Pancreas (tissue), 10 donors: Measurements from ENCODE around the gene SCGB1D1. TPM values are rescaled to one million over a fixed set of nuclear protein-coding genes. Genes with fewer than 3 reads are reported as not detected.

ENCODE experiments used
- ATAC-seq, 4 donors: fragments of 200-7000 bp; cut with Tn5 transposase; one replicate each; pipeline versions ENCODE4 v1.8.0 to v1.9.1; 2020; ENCODE audit warnings: mild to moderate bottlenecking in 4 of 4, moderate library complexity in 4 of 4
- DNase-seq, 6 donors: peaks; one replicate each; pipeline ENCODE4 v3.0.0-alpha.2; 2020
- FAIRE-seq: peaks from 2 replicates; lab custom pipeline; 2012; peaks lifted over from hg19 to GRCh38; lab: Jason Lieb, UNC
- H3K27ac ChIP-seq, 4 donors: fragments of 200-600 bp; sonication (generic); 1 replicate in 3 of 4; 2 replicates in 1 of 4; pipeline versions ENCODE4 v1.5.0 to v1.8.0; 2020
- H3K27me3 ChIP-seq, 4 donors: fragments of 200-600 bp; one replicate each; pipeline ENCODE4 v1.8.0; 2021
- H3K36me3 ChIP-seq, 3 donors: fragments of 200-600 bp; sonication (generic) in 1 of 3; one replicate each; pipeline versions ENCODE4 v1.5.0 to v1.8.0; 2020 to 2021
- H3K4me1 ChIP-seq, 3 donors: fragments of 200-600 bp; one replicate each; pipeline ENCODE4 v1.8.0; 2021
- H3K4me3 ChIP-seq, 4 donors: fragments of 200-600 bp; sonication (generic) in 2 of 4; one replicate each; pipeline versions ENCODE4 v1.5.0 to v1.8.0; 2020 to 2021
- H3K9me3 ChIP-seq, 4 donors: fragments of 200-600 bp; one replicate each; pipeline ENCODE4 v1.8.0; 2021
- WGBS, 2 donors: extraction: QIAGEN DNeasy Blood & Tissue Kit; methylation state at CpG; one replicate each; pipeline ENCODE4 v1.1.7; 2013; 5-methylcytosine and 5-hydroxymethylcytosine counted together
- intact Hi-C, 3 donors: fragments of 100-400 bp; cut with DNase I; formaldehyde crosslinking; loops; one replicate each; pipeline versions ENCODE4 v1.11.1 to v1.14.2; 2022
- polyA plus RNA-seq, 2 donors: library from polyadenylated mRNA; stranded (reverse); fragments of 200-250 nt; gene quantifications; one replicate each; pipeline ENCODE4 v1.2.3, GENCODE V29; 2013
- total RNA-seq, 6 donors: library from RNA; stranded (reverse); fragmentation: NEBNext Ultra II Directional in 4 of 6; extraction: Animal tissue kit (Norgen Biotek cat#: 25700) in 4 of 6; gene quantifications; one replicate each; pipeline versions ENCODE4 v1.2.1 to v1.2.4, GENCODE V29; 2021 to 2023
- TF ChIP-seq, protein P1 (sequence below), 4 donors: fragments of 200-600 bp; sonication (generic) in 3 of 4; IDR thresholded peaks; one replicate each; pipeline versions ENCODE4 v1.5.0 to v1.8.0; 2021; ENCODE audit warnings: antibody characterized with exemption in 4 of 4
- donor health status: healthy with polysubstance abuse.
- donor health status: DM: no; HTN: no; CAD: no; lungs with moderate emphysema.
- donor health status: DM: no; HTN: no; CAD: no.
- donor health status: control.
- donor health status: control.
- donor health status: Bipolar disorder and iron deficiency.
- donor health status: DM: yes; HTN: yes; CAD: no.
- donor health status: DM: no; HTN: no; CAD: no.
- donor health status: DM: no; HTN: no; CAD: no.
- donor health status: DM: yes; HTN: yes; CAD: no.

SCGB1D1 gene
- total and polyA plus RNA-seq, 8 donors: not detected

- Histone ChIP-seq H3K27ac (no peak overlapping the region), H3K4me3 (no peak overlapping the region), H3K27me3 (no peaks in the 10 kb centered on the region), H3K4me1 (no peaks in the 10 kb centered on the region), H3K36me3 (peaks cover 0 to 43% (median 0%) of the 10 kb centered on the region in 3 donors), H3K9me3 (no peaks in the 10 kb centered on the region)
- TF ChIP-seq, protein P1, sequence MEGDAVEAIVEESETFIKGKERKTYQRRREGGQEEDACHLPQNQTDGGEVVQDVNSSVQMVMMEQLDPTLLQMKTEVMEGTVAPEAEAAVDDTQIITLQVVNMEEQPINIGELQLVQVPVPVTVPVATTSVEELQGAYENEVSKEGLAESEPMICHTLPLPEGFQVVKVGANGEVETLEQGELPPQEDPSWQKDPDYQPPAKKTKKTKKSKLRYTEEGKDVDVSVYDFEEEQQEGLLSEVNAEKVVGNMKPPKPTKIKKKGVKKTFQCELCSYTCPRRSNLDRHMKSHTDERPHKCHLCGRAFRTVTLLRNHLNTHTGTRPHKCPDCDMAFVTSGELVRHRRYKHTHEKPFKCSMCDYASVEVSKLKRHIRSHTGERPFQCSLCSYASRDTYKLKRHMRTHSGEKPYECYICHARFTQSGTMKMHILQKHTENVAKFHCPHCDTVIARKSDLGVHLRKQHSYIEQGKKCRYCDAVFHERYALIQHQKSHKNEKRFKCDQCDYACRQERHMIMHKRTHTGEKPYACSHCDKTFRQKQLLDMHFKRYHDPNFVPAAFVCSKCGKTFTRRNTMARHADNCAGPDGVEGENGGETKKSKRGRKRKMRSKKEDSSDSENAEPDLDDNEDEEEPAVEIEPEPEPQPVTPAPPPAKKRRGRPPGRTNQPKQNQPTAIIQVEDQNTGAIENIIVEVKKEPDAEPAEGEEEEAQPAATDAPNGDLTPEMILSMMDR (IDR thresholded peaks at IDR 0.05): no peak
- DNase-seq (peak in 1 of 6 donors; percentile 27), ATAC-seq (no peak), FAIRE-seq (no peak)
- WGBS, 2 donors: 91 to 92% methylated on average over 10 of the region's 10 CpGs
- intact Hi-C loops: no loop called here
Observed at GRCh38 chr11:62150887-62151736, 38.9 kb upstream of the SCGB1D1 start.

GRCh38 chr11:62151737-62152102 lies 38.3 kb upstream of the SCGB1D1 start:
- Histone ChIP-seq H3K36me3 (peaks cover 0 to 42% (median 0%) of the 10 kb centered on the region in 3 donors), H3K9me3 (no peaks in the 10 kb centered on the region), H3K27ac (no peak overlapping the region), H3K27me3 (no peaks in the 10 kb centered on the region), H3K4me1 (no peaks in the 10 kb centered on the region), H3K4me3 (no peak overlapping the region)
- FAIRE-seq: no peak
- intact Hi-C loops: no loop called here
- 93 to 95% methylated on average over 9 of the region's 9 CpGs for WGBS, 2 donors
- ATAC-seq: no peak
- TF ChIP-seq, protein P1 (IDR thresholded peaks at IDR 0.05): no peak
- peak in 1 of 6 donors; percentile 35 for DNase-seq

DNA sequence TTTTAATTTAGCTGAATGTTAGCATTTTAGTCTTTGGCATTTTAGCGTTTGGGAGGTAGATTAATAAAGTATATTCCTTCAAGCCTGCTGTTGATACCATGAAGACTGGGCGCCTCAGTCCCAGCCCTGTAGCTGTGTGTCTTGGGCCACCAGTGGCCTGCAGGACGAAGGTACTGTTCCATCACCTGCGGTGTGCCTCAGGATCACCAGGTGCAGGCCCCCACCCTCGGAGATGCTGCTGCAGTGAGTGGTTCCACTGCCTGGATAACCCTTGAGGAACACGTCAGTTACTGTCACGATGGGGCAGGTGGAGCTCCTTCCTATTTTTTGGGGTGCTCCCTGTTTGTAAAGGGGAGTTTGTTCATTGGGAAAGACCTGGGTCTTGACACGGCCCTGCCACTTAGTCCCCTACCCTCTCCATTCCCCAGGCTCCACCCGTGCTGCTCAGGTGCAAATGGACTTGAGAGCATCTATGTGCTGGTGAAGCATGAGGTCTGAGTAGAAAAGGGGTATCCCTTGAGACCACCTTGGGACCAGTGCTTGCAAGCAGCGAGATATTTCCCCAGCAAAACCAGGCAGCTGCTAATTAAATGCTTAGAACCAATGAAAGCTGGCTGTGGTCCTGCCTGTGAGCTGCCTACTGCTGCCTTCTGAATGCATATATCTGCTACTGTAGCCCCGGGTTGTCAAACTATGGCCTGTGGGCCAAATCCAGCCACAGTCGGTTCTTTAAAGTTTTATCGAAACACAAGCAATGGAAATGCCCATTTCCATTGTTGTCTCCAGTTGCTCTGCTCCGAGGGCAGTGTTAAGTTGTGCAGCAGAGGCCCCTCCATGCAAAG lies 37.5 kb upstream of the SCGB1D1 start:
- TF ChIP-seq, protein P1 (IDR thresholded peaks at IDR 0.05): no peak
- no peaks in the 10 kb centered on the region for H3K27me3 ChIP-seq
- peaks cover 0 to 34% (median 0%) of the 10 kb centered on the region in 3 donors for H3K36me3 ChIP-seq
- DNase-seq (peak in 1 of 6 donors; percentile 48), FAIRE-seq (no peak), ATAC-seq (no peak)
- intact Hi-C loops: no loop called here
- no peaks in the 10 kb centered on the region for H3K4me1 ChIP-seq
- no peak overlapping the region for H3K27ac ChIP-seq
- H3K4me3 ChIP-seq: no peak overlapping the region
- no peaks in the 10 kb centered on the region for H3K9me3 ChIP-seq
- 94 to 98% methylated on average over 14 of the region's 14 CpGs for WGBS, 2 donors

- intact Hi-C loops: no loop called here
Observed at GRCh38 chr11:62153087-62153395, 37.0 kb upstream of the SCGB1D1 start.

More at GRCh38 chr11:62153087-62153395, 37.0 kb upstream of the SCGB1D1 start:
- no peaks in the 10 kb centered on the region for H3K9me3 ChIP-seq
- peak in 1 of 4 donors; percentile 20 for ATAC-seq
- DNase-seq: no peak
- FAIRE-seq: no peak
- TF ChIP-seq, protein P1 (IDR thresholded peaks at IDR 0.05): no peak
- H3K27ac ChIP-seq: no peak overlapping the region
- H3K4me1 ChIP-seq: no peaks in the 10 kb centered on the region
- no peaks in the 10 kb centered on the region for H3K27me3 ChIP-seq
- H3K4me3 ChIP-seq: no peak overlapping the region
- peaks cover 0 to 29% (median 0%) of the 10 kb centered on the region in 3 donors for H3K36me3 ChIP-seq
- WGBS, 2 donors: 93 to 95% methylated on average over 2 of the region's 2 CpGs
